ENCODE data around the gene NRN1.
"Not testable (repeated sequence)": the region's sequence is repeated elsewhere in the genome, so short reads cannot be mapped to it uniquely, and the experiment has no call there.

Gene NRN1

GRCh38 chr6:6006428-6007365 is at the start of gene NRN1:
NRN1 (minus strand) TSS chr6:6006925; CDS start chr6:6006749, 176 bp downstream.
- Histone ChIP-seq H3K9ac (ENCODE audit: low read length) (peak within 1 kb of the TSS; percentile 14), H3K36me3 (ENCODE audit: control insufficient read depth, low read depth, low read length) (no peaks in the 10 kb centered on the region), H3K4me1 (ENCODE audit: control insufficient read depth, low read depth, low read length) (peaks cover 37% of the 10 kb centered on the region), H3K4me3 (ENCODE audit: low read length) (peak within 1 kb of the TSS; percentile 77), H3K27me3 (ENCODE audit: control insufficient read depth, insufficient read depth, low read length) (peaks cover 76% of the 10 kb centered on the region), H3K27ac (ENCODE audit: low read length) (no peak within 1 kb of the TSS), H3K9me3 (ENCODE audit: control insufficient read depth, low read depth, low read length) (no peaks in the 10 kb centered on the region)

- H3K4me1 ChIP-seq (ENCODE audit: control insufficient read depth, low read depth, low read length), result no peaks in the 10 kb centered on the region
- no peak overlapping the region for H3K9ac ChIP-seq (ENCODE audit: low read length)
- H3K27me3 ChIP-seq (ENCODE audit: control insufficient read depth, insufficient read depth, low read length), result no peaks in the 10 kb centered on the region
- no peaks in the 10 kb centered on the region for H3K36me3 ChIP-seq (ENCODE audit: control insufficient read depth, low read depth, low read length)
- H3K27ac ChIP-seq (ENCODE audit: low read length), result no peak overlapping the region
- H3K9me3 ChIP-seq (ENCODE audit: control insufficient read depth, low read depth, low read length), result no peaks in the 10 kb centered on the region
- no peak overlapping the region for H3K4me3 ChIP-seq (ENCODE audit: low read length)
These were observed 45.5 kb upstream of the NRN1 start for GRCh38 chr6:6052216-6052615.

GRCh38 chr6:6046716-6047115 is 40.0 kb upstream of the NRN1 start:
- no peaks in the 10 kb centered on the region for H3K4me1 ChIP-seq (ENCODE audit: control insufficient read depth, low read depth, low read length)
- H3K27me3 ChIP-seq (ENCODE audit: control insufficient read depth, insufficient read depth, low read length), result no peaks in the 10 kb centered on the region

GRCh38 chr6:6039946-6040509 is 33.3 kb upstream of the NRN1 start:
- no peak overlapping the region for H3K9ac ChIP-seq (ENCODE audit: low read length)
- no peak overlapping the region for H3K4me3 ChIP-seq (ENCODE audit: low read length)
- H3K27me3 ChIP-seq (ENCODE audit: control insufficient read depth, insufficient read depth, low read length), result no peaks in the 10 kb centered on the region
- H3K27ac ChIP-seq (ENCODE audit: low read length), result no peak overlapping the region
- H3K9me3 ChIP-seq (ENCODE audit: control insufficient read depth, low read depth, low read length), result no peaks in the 10 kb centered on the region
- no peaks in the 10 kb centered on the region for H3K36me3 ChIP-seq (ENCODE audit: control insufficient read depth, low read depth, low read length)
- H3K4me1 ChIP-seq (ENCODE audit: control insufficient read depth, low read depth, low read length), result no peaks in the 10 kb centered on the region

More at GRCh38 chr6:6046716-6047115, 40.0 kb upstream of the NRN1 start:
- no peak overlapping the region for H3K27ac ChIP-seq (ENCODE audit: low read length)
- no peaks in the 10 kb centered on the region for H3K36me3 ChIP-seq (ENCODE audit: control insufficient read depth, low read depth, low read length)
- no peak overlapping the region for H3K9ac ChIP-seq (ENCODE audit: low read length)
- H3K9me3 ChIP-seq (ENCODE audit: control insufficient read depth, low read depth, low read length), result no peaks in the 10 kb centered on the region
- no peak overlapping the region for H3K4me3 ChIP-seq (ENCODE audit: low read length)

GRCh38 chr6:6037179-6037578 is 30.5 kb upstream of the NRN1 start:
- Histone ChIP-seq H3K27ac (ENCODE audit: low read length) (no peak overlapping the region), H3K4me3 (ENCODE audit: low read length) (no peak overlapping the region), H3K36me3 (ENCODE audit: control insufficient read depth, low read depth, low read length) (no peaks in the 10 kb centered on the region), H3K9ac (ENCODE audit: low read length) (no peak overlapping the region), H3K27me3 (ENCODE audit: control insufficient read depth, insufficient read depth, low read length) (no peaks in the 10 kb centered on the region), H3K9me3 (ENCODE audit: control insufficient read depth, low read depth, low read length) (no peaks in the 10 kb centered on the region), H3K4me1 (ENCODE audit: control insufficient read depth, low read depth, low read length) (no peaks in the 10 kb centered on the region)

- Histone ChIP-seq H3K27ac (ENCODE audit: low read length) (no peak overlapping the region), H3K4me3 (ENCODE audit: low read length) (no peak overlapping the region), H3K4me1 (ENCODE audit: control insufficient read depth, low read depth, low read length) (no peaks in the 10 kb centered on the region), H3K9me3 (ENCODE audit: control insufficient read depth, low read depth, low read length) (no peaks in the 10 kb centered on the region), H3K27me3 (ENCODE audit: control insufficient read depth, insufficient read depth, low read length) (no peaks in the 10 kb centered on the region), H3K36me3 (ENCODE audit: control insufficient read depth, low read depth, low read length) (no peaks in the 10 kb centered on the region), H3K9ac (ENCODE audit: low read length) (no peak overlapping the region)
These were observed 27.1 kb upstream of the NRN1 start for GRCh38 chr6:6033858-6034257.

- Histone ChIP-seq H3K27me3 (ENCODE audit: control insufficient read depth, insufficient read depth, low read length) (no peaks in the 10 kb centered on the region), H3K36me3 (ENCODE audit: control insufficient read depth, low read depth, low read length) (no peaks in the 10 kb centered on the region), H3K9me3 (ENCODE audit: control insufficient read depth, low read depth, low read length) (no peaks in the 10 kb centered on the region), H3K27ac (ENCODE audit: low read length) (no peak overlapping the region), H3K4me3 (ENCODE audit: low read length) (no peak overlapping the region), H3K4me1 (ENCODE audit: control insufficient read depth, low read depth, low read length) (no peaks in the 10 kb centered on the region), H3K9ac (ENCODE audit: low read length) (no peak overlapping the region)
These were observed 19.9 kb upstream of the NRN1 start for GRCh38 chr6:6026513-6027205.

- H3K9me3 ChIP-seq (ENCODE audit: control insufficient read depth, low read depth, low read length), result no peaks in the 10 kb centered on the region
- no peaks in the 10 kb centered on the region for H3K36me3 ChIP-seq (ENCODE audit: control insufficient read depth, low read depth, low read length)
- no peak overlapping the region for H3K4me3 ChIP-seq (ENCODE audit: low read length)
- H3K27ac ChIP-seq (ENCODE audit: low read length), result no peak overlapping the region
- H3K9ac ChIP-seq (ENCODE audit: low read length), result no peak overlapping the region
- H3K4me1 ChIP-seq (ENCODE audit: control insufficient read depth, low read depth, low read length), result no peaks in the 10 kb centered on the region
- H3K27me3 ChIP-seq (ENCODE audit: control insufficient read depth, insufficient read depth, low read length), result no peaks in the 10 kb centered on the region
These were observed 19.0 kb upstream of the NRN1 start for GRCh38 chr6:6025736-6026135.

GRCh38 chr6:6024220-6024619 is 17.5 kb upstream of the NRN1 start:
- H3K9me3 ChIP-seq (ENCODE audit: control insufficient read depth, low read depth, low read length), result no peaks in the 10 kb centered on the region
- H3K4me3 ChIP-seq (ENCODE audit: low read length), result no peak overlapping the region
- no peak overlapping the region for H3K27ac ChIP-seq (ENCODE audit: low read length)
- H3K9ac ChIP-seq (ENCODE audit: low read length), result no peak overlapping the region
- no peaks in the 10 kb centered on the region for H3K36me3 ChIP-seq (ENCODE audit: control insufficient read depth, low read depth, low read length)
- H3K27me3 ChIP-seq (ENCODE audit: control insufficient read depth, insufficient read depth, low read length), result no peaks in the 10 kb centered on the region
- H3K4me1 ChIP-seq (ENCODE audit: control insufficient read depth, low read depth, low read length), result no peaks in the 10 kb centered on the region

GRCh38 chr6:6022841-6023240 is 16.1 kb upstream of the NRN1 start:
- H3K4me3 ChIP-seq (ENCODE audit: low read length); H3K9ac ChIP-seq (ENCODE audit: low read length); H3K9me3 ChIP-seq (ENCODE audit: control insufficient read depth, low read depth, low read length); H3K4me1 ChIP-seq (ENCODE audit: control insufficient read depth, low read depth, low read length); H3K36me3 ChIP-seq (ENCODE audit: control insufficient read depth, low read depth, low read length); H3K27ac ChIP-seq (ENCODE audit: low read length); H3K27me3 ChIP-seq (ENCODE audit: control insufficient read depth, insufficient read depth, low read length): not testable (repeated sequence)

- H3K9me3 ChIP-seq (ENCODE audit: control insufficient read depth, low read depth, low read length), result no peaks in the 10 kb centered on the region
- H3K4me3 ChIP-seq (ENCODE audit: low read length), result peak overlapping the region; percentile 77
- peak overlapping the region; percentile 37 for H3K9ac ChIP-seq (ENCODE audit: low read length)
- H3K36me3 ChIP-seq (ENCODE audit: control insufficient read depth, low read depth, low read length), result no peaks in the 10 kb centered on the region
- H3K4me1 ChIP-seq (ENCODE audit: control insufficient read depth, low read depth, low read length), result peaks cover 37% of the 10 kb centered on the region
- no peak overlapping the region for H3K27ac ChIP-seq (ENCODE audit: low read length)
- H3K27me3 ChIP-seq (ENCODE audit: control insufficient read depth, insufficient read depth, low read length), result peaks cover 54% of the 10 kb centered on the region
These were observed 2.1 kb upstream of the NRN1 start for GRCh38 chr6:6008648-6009421.

Measured in iPS-18a (cell line).